Activated CD8-positive, alpha-beta T cell treated with anti-CD3 and anti-CD28 coated beads for 36 hours (primary cell): ENCODE measurements around the gene PPP3CB. TPM values are rescaled to one million over a fixed set of nuclear protein-coding genes. Genes with fewer than 3 reads are reported as not detected.

Experiments used
- ATAC-seq: fragments of 200-7000 bp; cut with Tn5 transposase; one replicate; pipeline ENCODE4 v1.10.0; 2021; ENCODE audit warnings: mild to moderate bottlenecking, moderate library complexity
- CTCF ChIA-PET: fragments of 350-600 bp; sonication (Branson Sonifier 250); formaldehyde crosslinking; loops from one replicate; lab custom pipeline; 2021; ENCODE audit warnings: antibody characterized with exemption; lab: Charles Lee
- POLR2A ChIA-PET: fragments of 350-600 bp; sonication (Branson Sonifier 250); formaldehyde crosslinking; loops from one replicate; lab custom pipeline; 2021; ENCODE audit warnings: antibody characterized with exemption; lab: Charles Lee
- DNase-seq: peaks from one replicate; pipeline ENCODE4 v3.0.0-alpha.2; 2020
- H3K27ac Mint-ChIP-seq: one replicate; pipeline ENCODE4 v1.8.0; 2021; ENCODE audit warnings: mild to moderate bottlenecking, mixed read lengths
- H3K27me3 Mint-ChIP-seq: one replicate; pipeline ENCODE4 v1.8.0; 2021; ENCODE audit warnings: mixed read lengths
- H3K36me3 Mint-ChIP-seq: one replicate; pipeline ENCODE4 v1.8.0; 2021; ENCODE audit warnings: low read depth, mixed read lengths
- H3K4me1 Mint-ChIP-seq: one replicate; pipeline ENCODE4 v1.8.0; 2021; ENCODE audit warnings: low read depth, mixed read lengths
- H3K4me3 Mint-ChIP-seq: one replicate; pipeline ENCODE4 v1.8.0; 2021; ENCODE audit warnings: mild to moderate bottlenecking, moderate library complexity, mixed read lengths
- H3K9me3 Mint-ChIP-seq: one replicate; pipeline ENCODE4 v1.8.0; 2021; ENCODE audit warnings: mixed read lengths
- CTCF ChIP-seq: fragments of 200-600 bp; IDR thresholded peaks from one replicate; pipeline ENCODE4 v1.8.0; 2022; ENCODE audit warnings: antibody characterized with exemption, mild to moderate bottlenecking
- intact Hi-C: fragments of 100-400 bp; cut with micrococcal nuclease; formaldehyde crosslinking; loops from one replicate; pipeline ENCODE4 v1.10.0; 2022
- total RNA-seq, 2 experiments: library from RNA; stranded (reverse); gene quantifications; one replicate each; pipeline ENCODE4 v1.2.3, GENCODE V29; 2021

PPP3CB gene
- total RNA-seq, 2 experiments from 2014 or later = 35.8 to 36.5 TPM

- Mint-ChIP-seq H3K36me3 (peaks cover 55% of the 10 kb centered on the region), H3K4me3 (no peak overlapping the region), H3K27ac (no peak overlapping the region), H3K4me1 (peaks cover 1% of the 10 kb centered on the region), H3K27me3 (no peaks in the 10 kb centered on the region), H3K9me3 (no peaks in the 10 kb centered on the region)
- POLR2A ChIA-PET = interaction anchor here (0.7 kb wide), 1 partner anchor 25 kb away, joined by 3 read pairs; no protein-coding TSS in a partner anchor
- TF ChIP-seq CTCF = no peak
- DNase-seq (no peak), ATAC-seq (no peak)
- intact Hi-C loops = no loop called here
- CTCF ChIA-PET = no interaction called here
Measured at GRCh38 chr10:73388228-73388627, 107.6 kb downstream of the PPP3CB start.

- Mint-ChIP-seq H3K4me3 (no peak overlapping the region), H3K9me3 (no peaks in the 10 kb centered on the region), H3K27me3 (no peaks in the 10 kb centered on the region), H3K36me3 (peaks cover 49% of the 10 kb centered on the region), H3K27ac (no peak overlapping the region), H3K4me1 (no peaks in the 10 kb centered on the region)
- DNase-seq (no peak), ATAC-seq (no peak)
- intact Hi-C loops = no loop called here
- CTCF ChIA-PET = interaction anchor here (0.5 to 0.9 kb wide), 2 partner anchors 257 to 1880 kb away, joined by 3 read pairs; no protein-coding TSS in a partner anchor
- no peak for TF ChIP-seq CTCF
- POLR2A ChIA-PET = no interaction called here
Measured at GRCh38 chr10:73386583-73386982, 109.2 kb downstream of the PPP3CB start.

Other genes starting within 250 kb of the PPP3CB start
- gene DNAJC9, start 248.8 kb downstream of the PPP3CB start, total RNA-seq = 10 to 100 TPM; 40.9 to 42.2 TPM
- 100 to 1,000 TPM; 127 to 132 TPM for gene MRPS16, start 243.4 kb downstream of the PPP3CB start, total RNA-seq
- under 1 TPM; 0.51 to 0.59 TPM for gene CFAP70, start 137.2 kb downstream of the PPP3CB start, total RNA-seq
- gene ANXA7, start 82.0 kb downstream of the PPP3CB start, total RNA-seq = 100 to 1,000 TPM; 101 to 103 TPM
- gene MSS51, start 62.5 kb downstream of the PPP3CB start, total RNA-seq = 1 to 10 TPM; 2.0 to 2.3 TPM
- 1 to 10 TPM; 3.1 to 4.6 TPM for gene USP54, start 95.3 kb upstream of the PPP3CB start, total RNA-seq
- not detected for gene MYOZ1, start 145.4 kb upstream of the PPP3CB start, total RNA-seq
- gene SYNPO2L, start 160.0 kb upstream of the PPP3CB start, total RNA-seq = not detected
- 1 to 10 TPM; 8.8 to 9.8 TPM for gene AGAP5, start 202.1 kb upstream of the PPP3CB start, total RNA-seq
- 10 to 100 TPM; 87.5 to 88.7 TPM for gene SEC24C, start 248.3 kb upstream of the PPP3CB start, total RNA-seq